HG03469 (cell line): ENCODE measurements around the gene STK32C.

Experiments used
- ATAC-seq: cut with Tn5 transposase; IDR thresholded peaks from one replicate; pipeline ENCODE4 v1.9.1; 2021; ENCODE audit warnings: mild to moderate bottlenecking, moderate library complexity, moderate number of reproducible peaks; ENCODE audit not compliant: unreplicated experiment

STK32C gene

DNA sequence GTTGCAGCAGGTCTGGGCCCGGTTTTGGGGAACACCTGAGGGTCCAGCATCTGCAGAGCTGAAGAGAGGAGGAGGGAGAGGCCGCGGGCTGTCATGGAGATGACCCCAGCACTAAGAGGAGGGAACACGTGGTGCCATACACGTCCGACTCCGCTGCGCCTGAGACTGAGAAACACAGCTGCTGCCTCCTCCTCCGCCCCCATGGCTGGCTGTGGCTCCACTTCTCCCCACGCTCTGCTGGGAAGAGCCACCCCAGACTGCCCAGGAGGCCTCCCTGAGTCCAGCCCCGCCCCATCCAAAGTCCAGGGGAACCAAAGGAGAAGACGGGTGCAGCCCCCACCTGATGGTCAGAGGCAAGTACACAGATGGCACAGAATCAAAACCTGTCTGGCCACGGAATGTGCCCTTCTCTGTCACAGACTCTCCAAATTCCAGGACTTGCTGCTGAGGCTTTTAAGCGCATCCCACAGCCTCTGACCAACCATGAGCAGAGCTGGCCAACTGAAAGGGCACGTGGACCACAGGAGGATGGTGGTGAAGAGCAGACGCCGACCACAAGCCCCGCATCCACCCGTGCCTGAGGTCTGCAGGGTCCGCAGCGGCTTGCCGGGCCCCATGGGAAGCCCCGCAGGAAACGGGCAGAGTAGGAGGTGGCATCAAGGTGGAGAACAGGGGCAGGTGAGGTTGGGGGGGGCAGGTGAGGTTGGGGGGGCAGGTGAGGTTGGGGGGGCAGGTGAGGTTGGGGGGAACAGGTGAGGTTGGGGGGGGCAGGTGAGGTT, 24.0 kb downstream of the STK32C start:
- no peak for ATAC-seq

DNA sequence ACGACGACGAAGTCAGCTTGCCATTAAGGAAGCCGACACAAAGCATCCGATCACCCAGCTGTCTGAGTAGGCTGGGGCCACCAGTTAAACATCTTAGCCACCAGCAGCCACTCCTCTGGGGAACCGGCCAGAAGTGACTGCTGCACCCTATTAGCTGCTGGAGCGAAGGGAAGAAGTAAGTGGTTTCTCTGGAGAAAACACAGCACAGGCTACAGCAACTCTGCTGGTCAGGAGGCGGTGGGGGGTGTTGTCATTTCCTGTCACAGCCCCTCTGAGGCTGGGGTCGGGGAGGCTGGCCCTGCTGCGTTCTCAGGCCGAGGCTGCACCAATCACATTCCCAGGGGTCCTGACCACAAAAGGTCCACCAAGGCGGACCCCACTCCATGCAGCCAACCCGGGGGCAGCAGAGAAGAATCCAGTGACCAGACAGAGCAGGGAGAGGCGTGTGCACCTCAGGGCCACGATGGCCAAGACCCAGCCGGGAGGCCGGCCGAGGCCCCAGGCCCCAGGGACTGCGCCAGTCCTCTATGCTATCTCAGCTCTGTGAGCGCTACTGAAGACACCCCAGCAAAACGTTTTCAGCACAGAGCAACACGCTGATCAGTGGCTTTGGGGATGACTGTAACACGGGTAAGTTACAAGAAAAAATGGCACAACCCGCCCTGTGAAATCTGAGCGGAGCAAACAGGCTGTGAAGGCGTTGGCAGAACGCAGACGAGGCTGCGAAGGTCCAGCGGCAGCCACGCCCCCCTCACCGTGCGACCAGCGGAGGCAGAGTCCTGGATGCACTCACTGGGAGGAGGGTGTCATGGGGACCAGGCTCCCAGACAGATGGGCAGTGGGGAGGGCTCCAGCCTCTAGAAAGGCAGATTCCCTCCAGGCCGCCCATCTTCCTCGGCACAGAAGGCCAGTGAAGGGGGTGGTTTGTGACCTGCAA, 24.8 kb downstream of the STK32C start:
- no peak for ATAC-seq

DNA sequence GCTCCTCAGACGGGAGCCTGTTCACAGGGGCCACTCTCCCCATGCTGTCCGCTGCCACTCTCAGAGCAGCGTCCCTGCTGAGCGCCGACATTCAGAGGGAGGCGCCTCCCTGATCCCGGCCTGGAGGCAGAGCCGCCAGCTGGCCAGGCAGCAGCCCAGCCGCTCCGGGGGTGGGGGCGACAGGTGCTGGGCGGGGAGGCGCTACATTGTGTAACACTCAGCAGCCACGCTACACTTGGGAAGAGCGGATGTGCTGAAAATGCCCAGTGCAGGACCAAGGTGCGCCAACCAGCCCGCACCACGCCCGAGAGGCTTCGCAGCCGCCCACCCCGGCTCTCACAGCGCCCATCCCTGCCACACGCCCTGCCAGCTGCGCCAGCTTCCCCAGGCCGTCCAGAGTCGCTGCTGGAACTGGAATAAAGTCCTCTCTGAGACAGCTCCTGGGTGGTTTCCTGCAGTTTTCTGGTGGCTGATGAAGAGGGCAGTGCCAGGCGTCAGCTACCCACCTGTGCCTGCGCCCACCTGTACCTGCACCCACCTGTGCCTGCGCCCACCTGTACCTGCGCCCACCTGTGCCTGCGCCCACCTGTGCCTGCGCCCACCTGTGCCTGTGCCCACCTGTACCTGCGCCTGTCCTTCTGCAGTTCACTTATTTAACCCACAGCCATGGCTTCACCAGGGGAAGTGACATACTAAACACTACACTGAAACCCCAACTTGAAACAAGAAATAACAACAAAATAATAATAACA, 25.7 kb downstream of the STK32C start:
- no peak for ATAC-seq

DNA sequence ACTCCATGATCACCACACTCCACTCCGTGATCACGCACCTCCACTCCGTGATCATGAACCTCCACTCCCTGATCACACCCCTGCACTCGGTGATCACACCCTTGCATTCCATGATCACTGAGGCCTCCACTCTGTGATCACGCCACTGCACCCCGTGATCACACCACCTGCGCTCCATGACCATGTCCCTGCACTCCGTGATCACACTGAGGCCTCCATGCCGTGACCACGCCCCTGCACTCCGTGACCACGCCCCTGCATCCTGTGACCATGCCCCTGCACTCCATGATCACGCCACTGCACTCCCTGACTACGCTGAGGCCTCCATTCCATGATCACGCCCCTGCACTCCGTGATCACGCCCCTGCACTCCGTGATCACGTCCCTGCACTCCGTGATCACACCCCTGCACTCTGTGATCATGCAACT, 27.1 kb downstream of the STK32C start:
- no peak for ATAC-seq

DNA sequence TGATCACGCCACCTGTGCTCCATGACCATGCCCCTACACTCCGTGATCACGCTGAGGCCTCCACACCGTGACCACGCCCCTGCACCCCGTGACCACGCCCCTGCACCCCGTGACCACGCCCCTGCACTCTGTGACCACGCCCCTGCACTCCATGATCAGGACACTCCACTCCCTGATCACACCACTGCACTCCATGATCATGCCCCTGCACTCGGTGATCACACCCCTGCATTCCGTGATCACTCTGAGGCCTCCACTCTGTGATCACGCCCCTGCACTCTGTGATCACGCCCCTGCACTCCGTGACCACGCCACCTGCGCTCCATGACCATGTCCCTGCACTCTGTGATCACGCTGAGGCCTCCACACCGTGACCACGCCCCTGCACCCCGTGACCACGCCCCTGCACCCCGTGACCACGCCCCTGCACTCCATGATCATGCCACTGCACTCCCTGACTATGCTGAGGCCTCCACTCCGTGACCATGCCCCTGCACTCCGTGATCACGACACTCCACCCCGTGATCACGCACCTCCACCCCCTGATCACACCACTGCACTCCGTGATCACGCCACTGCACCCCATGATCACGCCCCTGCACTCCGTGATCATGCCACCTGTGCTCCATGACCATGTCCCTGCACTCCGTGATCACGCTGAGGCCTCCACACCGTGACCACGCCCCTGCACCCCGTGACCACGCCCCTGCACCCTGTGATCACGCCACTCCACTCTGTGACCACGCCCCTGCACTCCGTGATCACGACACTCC, 27.7 kb downstream of the STK32C start:
- ATAC-seq: no peak

DNA sequence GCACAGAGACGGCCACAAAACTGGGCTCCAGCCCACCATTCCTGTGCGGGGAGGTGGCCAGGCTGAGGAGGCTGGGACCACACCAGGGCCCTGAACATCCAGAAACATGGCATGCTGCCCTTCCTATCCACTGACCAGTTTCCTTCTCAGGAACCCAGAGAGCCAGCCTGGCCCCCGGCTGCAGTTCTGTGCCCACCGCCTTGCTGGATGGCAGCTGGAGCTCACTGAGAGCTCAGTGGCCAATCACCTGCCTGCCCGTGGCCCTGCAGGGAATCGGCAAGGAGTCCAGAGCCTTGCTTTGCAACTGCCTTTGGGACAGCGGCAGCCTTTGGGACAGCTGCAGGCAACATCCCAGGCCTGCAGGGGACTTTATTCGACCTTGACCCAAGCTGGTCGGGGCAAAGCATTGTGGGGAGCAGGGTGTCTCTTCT, 30.4 kb downstream of the STK32C start:
- ATAC-seq: no peak

DNA sequence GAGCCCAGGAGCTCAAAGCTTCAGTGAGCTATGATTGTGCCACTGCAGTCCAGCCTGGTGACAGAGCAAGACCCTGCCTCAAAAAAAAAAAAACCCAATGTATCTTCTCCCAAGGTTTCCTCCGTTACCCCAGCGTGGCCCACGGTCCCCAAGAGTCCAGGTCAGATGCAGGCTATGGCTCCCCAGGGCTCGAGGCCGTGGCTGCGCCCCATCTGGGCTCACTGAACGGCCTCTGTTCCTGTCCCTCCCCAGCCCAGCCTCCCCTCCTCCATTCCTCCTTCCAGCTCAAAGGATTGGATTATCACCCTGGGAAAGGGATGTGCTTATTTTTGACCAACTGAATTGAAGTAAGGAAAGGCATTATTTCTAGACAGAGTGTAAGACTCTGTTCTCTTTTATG, 31.0 kb downstream of the STK32C start:
- no peak for ATAC-seq

DNA sequence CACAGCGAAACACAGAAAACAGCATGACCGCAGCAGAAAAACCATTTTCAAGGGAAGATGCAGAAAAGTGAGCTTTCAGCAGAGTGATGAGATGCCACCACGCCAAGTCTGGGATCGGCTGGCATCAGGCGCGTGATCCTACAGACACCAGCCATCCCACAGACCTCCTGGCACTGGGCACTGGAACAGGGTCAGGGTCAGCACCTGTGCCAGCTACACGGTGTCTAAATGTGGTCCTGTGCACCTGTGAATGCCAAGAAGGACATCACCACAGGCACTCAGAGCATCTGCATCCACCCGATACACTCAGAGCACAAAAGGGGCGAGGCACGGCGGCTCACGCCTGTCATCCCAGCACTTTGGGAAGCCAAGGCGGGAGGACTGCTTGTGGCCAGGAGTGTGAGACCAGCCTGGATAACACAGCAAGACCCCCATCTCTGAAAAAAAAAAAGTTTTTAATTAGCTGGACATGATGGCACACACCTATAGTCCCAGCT, 31.5 kb downstream of the STK32C start:
- no peak for ATAC-seq

DNA sequence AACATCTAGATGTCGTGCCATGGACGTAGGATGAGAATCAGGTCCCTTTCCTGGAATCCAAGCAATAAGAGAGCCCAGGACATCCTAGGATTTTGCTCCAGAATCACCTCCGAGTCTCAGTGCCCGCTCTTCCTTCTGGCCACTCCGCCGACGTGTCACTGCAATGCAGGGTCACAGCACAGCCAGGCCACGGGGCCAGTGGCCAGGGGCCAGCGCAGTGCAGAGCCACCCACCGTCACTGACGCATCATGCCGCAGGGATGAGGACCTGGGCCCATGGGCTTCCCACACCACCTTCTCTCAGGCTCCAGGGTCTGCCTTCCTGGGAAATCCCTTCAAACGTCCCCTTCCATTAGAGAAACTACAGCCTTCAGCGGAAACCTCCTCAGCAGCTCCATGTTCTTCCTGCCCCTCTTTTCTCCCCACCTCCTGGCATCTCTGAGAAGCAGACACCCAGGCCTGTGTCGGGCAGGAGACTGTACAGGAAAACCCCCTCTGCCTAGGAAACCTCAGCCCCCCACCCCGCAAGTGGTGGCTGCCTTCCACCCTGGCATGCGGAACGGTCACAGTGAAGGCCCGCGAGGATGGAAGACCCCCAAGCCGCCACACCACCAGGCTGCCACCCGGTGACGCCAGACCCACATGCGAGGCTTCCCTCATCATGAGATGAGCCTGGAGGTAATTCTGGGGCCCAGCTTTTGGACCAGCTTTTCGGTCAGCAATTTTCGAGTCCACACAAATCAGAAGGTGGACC, 32.1 kb downstream of the STK32C start:
- no peak for ATAC-seq

DNA sequence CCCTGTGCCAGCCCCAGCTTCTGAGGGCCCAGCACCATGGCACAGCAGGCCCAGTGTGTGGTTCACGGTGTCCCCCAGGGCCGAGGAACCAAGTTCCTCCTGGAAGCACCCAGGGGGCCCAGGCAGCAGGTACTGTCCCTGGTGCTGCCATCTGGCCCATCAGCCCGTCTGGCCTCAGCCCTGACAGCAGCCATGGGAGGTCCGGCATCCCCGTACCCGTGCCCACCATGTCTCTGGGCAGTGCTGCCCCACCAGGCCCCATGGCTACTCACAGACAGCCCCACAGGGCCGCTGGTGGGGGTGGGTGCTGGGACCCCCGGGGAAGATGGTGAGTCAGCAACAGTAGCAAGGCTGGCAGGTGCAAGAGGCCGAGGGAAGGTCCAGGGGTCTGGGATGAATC, 32.8 kb downstream of the STK32C start:
- no peak for ATAC-seq

DNA sequence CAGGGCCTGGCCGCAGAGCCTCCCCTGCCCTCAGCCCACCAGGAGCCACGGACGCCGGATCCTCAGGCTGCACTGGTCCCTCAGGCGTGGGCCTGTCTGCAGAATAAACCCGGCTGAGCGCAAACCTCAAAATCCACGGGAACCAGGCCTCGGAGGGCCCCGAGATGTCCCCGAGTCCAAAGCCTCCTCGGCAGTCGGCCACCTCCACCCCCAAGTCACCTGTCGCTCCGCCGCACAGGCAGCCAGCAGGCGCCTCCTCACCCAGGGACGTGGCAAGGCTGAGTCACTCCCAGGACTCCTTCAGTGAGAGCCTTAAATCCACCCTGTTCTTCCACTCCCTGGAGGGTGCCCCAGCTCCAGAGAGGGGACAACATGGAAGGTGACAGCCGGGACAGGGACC, 33.2 kb downstream of the STK32C start:
- ATAC-seq: no peak

DNA sequence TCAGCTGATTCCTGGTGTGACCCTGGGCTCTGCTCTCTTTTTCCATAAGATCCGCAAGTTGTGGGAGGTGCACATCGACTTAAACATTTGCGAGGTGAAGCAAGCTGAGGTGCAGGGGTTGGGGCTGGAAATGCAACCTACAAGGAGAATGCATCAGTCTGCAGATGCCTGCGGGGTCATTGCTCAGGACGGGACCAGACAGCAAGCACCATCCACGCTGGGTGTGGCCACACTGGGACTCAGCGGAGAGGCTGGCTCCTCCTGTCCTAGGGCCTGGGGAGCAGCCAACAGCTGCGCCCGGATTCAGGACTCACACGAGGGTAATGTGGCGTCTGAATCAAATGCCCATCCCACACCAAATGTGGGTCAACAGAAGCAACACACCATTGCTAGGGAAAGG, 33.8 kb downstream of the STK32C start:
- no peak for ATAC-seq

DNA sequence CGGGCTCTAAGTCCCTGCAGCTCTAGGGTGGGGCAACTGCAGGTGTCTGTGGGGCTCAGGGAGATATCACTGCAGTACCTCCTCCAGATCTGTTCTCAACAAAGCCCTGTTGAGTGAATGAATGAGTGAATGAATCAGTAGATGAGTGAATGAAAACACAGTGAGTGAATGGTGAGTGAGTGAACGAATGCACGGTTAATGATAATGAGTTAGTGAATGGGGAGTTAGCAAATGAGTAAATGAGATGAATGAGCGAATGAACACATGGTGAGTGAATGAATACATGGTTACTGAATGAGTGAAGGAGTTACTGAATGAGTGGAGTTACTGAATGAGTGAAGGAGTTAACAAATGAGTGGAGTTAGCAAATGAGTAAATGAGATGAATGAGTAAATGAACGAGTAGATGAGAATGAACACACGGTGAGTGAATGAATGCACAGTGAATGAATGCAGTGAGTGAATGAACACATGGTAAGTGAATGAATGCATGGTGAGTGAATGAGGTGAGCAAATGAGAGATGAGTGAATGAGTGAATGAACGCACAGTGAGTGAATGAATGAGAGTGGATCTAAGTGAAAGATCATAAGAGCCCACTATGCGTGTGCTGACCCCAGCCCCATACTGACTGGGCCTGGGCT, 34.3 kb downstream of the STK32C start:
- ATAC-seq: no peak

DNA sequence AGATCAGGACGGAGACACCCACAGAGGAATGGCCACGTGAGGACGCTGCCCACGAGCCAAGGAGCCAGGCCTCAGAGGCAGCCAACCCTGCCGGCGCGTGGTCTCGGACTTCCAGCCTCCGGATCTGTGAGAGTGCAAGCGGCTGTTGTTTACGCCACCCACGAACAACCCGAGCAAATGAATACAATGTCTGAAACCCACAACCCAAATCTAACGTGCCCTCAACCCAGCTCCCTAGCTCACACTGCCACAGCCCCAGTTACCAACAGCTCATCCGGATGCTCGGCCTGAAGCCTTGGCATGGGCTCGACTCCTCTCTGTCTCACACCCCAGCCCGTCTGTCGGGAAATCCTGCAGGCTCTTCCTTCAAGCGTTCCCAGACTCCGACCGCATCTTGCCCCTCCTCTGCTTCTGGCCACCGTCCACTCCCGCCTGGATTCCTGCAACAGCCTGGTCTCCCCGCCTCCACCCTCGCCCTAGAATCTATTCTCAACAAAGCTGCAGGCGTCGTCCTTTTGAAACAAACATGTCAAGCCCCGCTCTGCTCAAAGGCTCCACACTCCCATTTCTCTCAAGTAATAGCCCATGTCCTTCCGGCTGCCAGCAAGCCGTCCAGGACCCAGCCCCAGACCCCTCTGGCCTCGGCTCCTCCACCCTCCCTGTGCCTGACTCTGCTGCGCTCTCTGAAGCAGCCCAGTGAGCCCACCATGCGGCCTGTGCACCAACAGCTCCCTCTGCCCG, 35.3 kb downstream of the STK32C start:
- no peak for ATAC-seq

DNA sequence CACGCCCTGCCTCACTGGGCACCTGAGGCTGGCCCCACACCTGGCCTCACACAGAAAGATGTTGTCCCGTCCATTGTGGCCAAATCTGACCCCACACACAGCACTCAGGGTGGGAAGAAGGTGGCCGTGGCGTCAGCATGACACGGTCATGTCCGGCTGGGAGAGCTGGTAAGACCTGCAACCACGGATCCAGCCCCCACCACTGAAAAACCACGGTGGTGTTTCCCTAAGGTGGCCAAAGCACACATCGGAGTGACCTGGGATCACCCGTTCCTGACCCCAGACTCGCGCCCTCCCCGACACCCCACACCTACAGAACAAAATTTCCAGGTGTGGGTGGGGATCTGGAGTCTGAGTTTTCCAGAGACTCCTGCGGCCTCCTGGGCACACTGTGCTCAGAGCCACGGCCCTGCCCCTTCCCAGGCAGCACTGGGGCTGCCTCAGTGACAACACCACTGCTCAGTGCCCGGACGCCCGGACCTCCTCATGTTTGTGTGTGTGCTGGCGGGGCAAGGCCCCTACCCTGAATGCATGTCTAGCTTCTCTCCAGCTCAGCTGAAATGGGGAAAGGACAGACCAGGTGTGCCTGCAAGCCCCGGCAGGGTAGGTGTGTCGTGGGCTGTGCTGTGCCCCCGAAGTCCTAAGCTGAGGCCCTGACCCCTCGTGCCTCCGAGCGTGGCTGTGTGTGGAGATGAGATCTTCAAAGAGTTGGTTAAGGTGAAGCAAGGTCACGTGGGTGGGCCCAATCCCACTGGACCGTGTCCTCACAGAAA, 36.1 kb downstream of the STK32C start:
- ATAC-seq: no peak

DNA sequence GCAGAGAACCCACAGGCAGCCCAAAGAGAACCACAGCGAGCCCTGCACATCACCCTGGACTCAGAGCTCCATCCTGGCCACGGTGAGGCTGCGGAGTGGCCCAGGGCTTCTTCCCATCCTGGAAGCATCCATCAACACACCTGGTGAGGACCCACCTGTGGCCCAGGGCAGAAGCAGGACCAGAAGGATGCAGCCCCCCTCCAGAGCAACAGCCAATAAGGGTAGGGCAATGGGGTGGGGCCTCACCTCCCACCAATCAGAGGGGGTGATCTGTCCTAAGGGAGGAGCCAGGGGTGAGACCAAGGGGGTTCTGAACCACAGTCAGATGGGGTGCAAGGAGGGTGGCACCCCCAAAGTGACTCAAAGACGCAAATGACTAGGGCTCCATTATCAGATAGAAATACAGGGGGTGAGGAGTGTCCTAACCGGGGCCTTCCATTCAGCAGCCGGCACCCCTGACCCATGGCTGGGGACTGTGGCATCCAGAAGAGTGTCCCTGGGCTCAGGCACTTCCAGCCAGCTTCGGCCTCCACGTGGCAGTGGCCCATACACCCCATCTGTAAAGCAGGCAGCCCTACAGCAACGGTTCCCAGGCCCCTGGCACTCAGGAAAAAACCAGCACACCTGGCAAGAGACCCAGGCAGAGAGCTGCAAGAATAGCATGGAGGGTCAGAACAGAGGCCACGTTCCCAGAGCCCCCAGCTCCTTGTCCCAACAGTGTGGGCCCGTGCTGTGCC, 36.9 kb downstream of the STK32C start:
- ATAC-seq: no peak

DNA sequence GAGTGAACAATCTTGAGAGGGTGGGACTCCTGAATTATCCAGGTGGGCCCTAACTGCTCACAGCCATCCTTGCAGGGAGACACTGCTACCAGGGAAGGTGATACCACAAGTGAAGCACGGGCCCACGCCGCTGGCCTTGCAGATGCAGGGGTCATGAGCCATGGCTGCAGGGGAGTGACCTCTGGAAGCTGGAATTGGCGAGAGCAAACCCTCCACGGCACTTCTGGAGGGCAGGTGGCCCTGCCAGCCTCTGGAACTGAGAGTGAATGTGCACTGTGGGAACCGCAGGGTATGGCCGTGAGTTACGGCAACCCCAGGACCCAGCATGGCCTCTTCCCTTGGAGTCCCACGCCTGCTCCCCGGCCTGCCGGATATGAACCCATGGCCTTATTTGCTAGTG, 37.5 kb downstream of the STK32C start:
- ATAC-seq: no peak
